GM23248 (cell line): ENCODE data around the gene NCKAP5L.

Source experiments
- EZH2 ChIP-seq: fragments of 200-600 bp; sonication (generic); IDR thresholded peaks from 2 replicates; pipeline ENCODE4 v1.6.1; 2018; ENCODE audit warnings: antibody characterized with exemption, mild to moderate bottlenecking; ENCODE audit not compliant: insufficient read depth, poor library complexity, severe bottlenecking
- EZH2phosphoT487 ChIP-seq: fragments of 200-600 bp; sonication (generic); IDR thresholded peaks from 2 replicates; pipeline ENCODE4 v1.6.1; 2018; ENCODE audit warnings: antibody characterized with exemption, moderate library complexity, mild to moderate bottlenecking, low read depth; ENCODE audit not compliant: insufficient read depth

GRCh38 chr12:49798934-49799333 lies 29.3 kb downstream of the NCKAP5L start:
- no peak for TF ChIP-seq EZH2
- no peak for TF ChIP-seq EZH2phosphoT487
